Liver (tissue), 9 donors: ENCODE data around the gene KIRREL3. TPM values are rescaled to one million over a fixed set of nuclear protein-coding genes. Genes with fewer than 3 reads are reported as not detected.

Experiments used
- DNase-seq: peaks from one replicate; pipeline ENCODE4 v3.0.0-alpha.2; 2017; ENCODE audit warnings: low spot score
- H3K27ac ChIP-seq, 2 donors: one replicate each; pipeline ENCODE4 v1.7.0; 2013; ENCODE audit warnings: inconsistent platforms in 2 of 2, low read length in 2 of 2, control low read depth in 1 of 2, low read depth in 1 of 2, mild to moderate bottlenecking in 1 of 2
- H3K27me3 ChIP-seq, 4 donors: one replicate each; pipeline versions ENCODE4 v1.6.1 to v1.7.0; 2013; ENCODE audit warnings: low read length in 3 of 4, inconsistent platforms in 1 of 4, mild to moderate bottlenecking in 1 of 4, moderate library complexity in 1 of 4; ENCODE audit not compliant: control insufficient read depth in 4 of 4, insufficient read depth in 4 of 4
- H3K36me3 ChIP-seq, 4 donors: one replicate each; pipeline versions ENCODE4 v1.6.1 to v1.7.0; 2013; ENCODE audit warnings: low read length in 3 of 4, mild to moderate bottlenecking in 3 of 4, low read depth in 1 of 4, moderate library complexity in 1 of 4; ENCODE audit not compliant: control insufficient read depth in 4 of 4, insufficient read depth in 3 of 4
- H3K4me1 ChIP-seq, 4 donors: one replicate each; pipeline versions ENCODE4 v1.6.1 to v1.7.0; 2013; ENCODE audit warnings: low read length in 3 of 4, mild to moderate bottlenecking in 3 of 4, moderate library complexity in 1 of 4; ENCODE audit not compliant: control insufficient read depth in 4 of 4, insufficient read depth in 4 of 4
- H3K4me3 ChIP-seq, 3 donors: one replicate each; pipeline versions ENCODE4 v1.6.1 to v1.7.0; 2013; ENCODE audit warnings: low read length in 3 of 3, control low read depth in 1 of 3, low read depth in 1 of 3, mild to moderate bottlenecking in 1 of 3
- H3K9ac ChIP-seq, 2 donors: one replicate each; pipeline ENCODE4 v1.7.0; 2013; ENCODE audit warnings: low read length in 2 of 2, mild to moderate bottlenecking in 2 of 2, moderate library complexity in 2 of 2, control low read depth in 1 of 2, low read depth in 1 of 2
- H3K9me3 ChIP-seq, 4 donors: one replicate each; pipeline versions ENCODE4 v1.6.1 to v1.7.0; 2013; ENCODE audit warnings: low read length in 3 of 4; ENCODE audit not compliant: control insufficient read depth in 4 of 4
- ATF3 ChIP-seq: IDR thresholded peaks from 2 replicates; pipeline ENCODE4 v1.6.1; 2016; ENCODE audit warnings: antibody characterized with exemption
- CTCF ChIP-seq: fragments of 150-350 bp; IDR thresholded peaks from 2 replicates; pipeline ENCODE4 v1.5.1; 2017; ENCODE audit warnings: improper control_type of control experiment, low read depth, low read length; ENCODE audit not compliant: missing input control
- EGR1 ChIP-seq, 2 donors: IDR thresholded peaks; 2 replicates each; pipeline ENCODE4 v1.6.1; 2016 to 2018; ENCODE audit warnings: antibody characterized with exemption in 2 of 2, low read depth in 2 of 2
- FOXA1 ChIP-seq: IDR thresholded peaks from 2 replicates; pipeline ENCODE4 v1.6.1; 2016; ENCODE audit warnings: antibody characterized with exemption
- FOXA2 ChIP-seq: IDR thresholded peaks from 2 replicates; pipeline ENCODE4 v1.6.1; 2016; ENCODE audit warnings: antibody characterized with exemption
- GABPA ChIP-seq, 2 donors: IDR thresholded peaks in 1 of 2; conservative IDR thresholded peaks in 1 of 2; 2 replicates each; pipeline ENCODE4 v1.6.1; 2016; ENCODE audit warnings: antibody characterized with exemption in 2 of 2, mild to moderate bottlenecking in 1 of 2, moderate library complexity in 1 of 2
- HNF4A ChIP-seq, 2 donors: conservative IDR thresholded peaks; 2 replicates each; pipeline ENCODE4 v1.6.1; 2016; ENCODE audit warnings: antibody characterized with exemption in 2 of 2, mild to moderate bottlenecking in 2 of 2
- HNF4G ChIP-seq: IDR thresholded peaks from 2 replicates; pipeline ENCODE4 v1.6.1; 2016; ENCODE audit warnings: antibody characterized with exemption
- JUND ChIP-seq, 2 donors: IDR thresholded peaks; 2 replicates each; pipeline ENCODE4 v1.6.1; 2016; ENCODE audit warnings: antibody characterized with exemption in 2 of 2
- NR2F2 ChIP-seq: IDR thresholded peaks from 2 replicates; pipeline ENCODE4 v1.6.1; 2016; ENCODE audit warnings: antibody characterized with exemption
- RAD21 ChIP-seq, 2 donors: IDR thresholded peaks; 2 replicates each; pipeline ENCODE4 v1.6.1; 2016; ENCODE audit warnings: antibody characterized with exemption in 2 of 2, mild to moderate bottlenecking in 2 of 2
- RXRA ChIP-seq, 2 donors: IDR thresholded peaks; 2 replicates each; pipeline ENCODE4 v1.6.1; 2017 to 2018; ENCODE audit warnings: antibody characterized with exemption in 2 of 2, mild to moderate bottlenecking in 1 of 2
- SP1 ChIP-seq: IDR thresholded peaks from 2 replicates; pipeline ENCODE4 v1.6.1; 2018; ENCODE audit warnings: antibody characterized with exemption, mild to moderate bottlenecking
- TAF1 ChIP-seq: conservative IDR thresholded peaks from 2 replicates; pipeline ENCODE4 v1.6.1; 2016; ENCODE audit warnings: antibody characterized with exemption, mild to moderate bottlenecking
- YY1 ChIP-seq: IDR thresholded peaks from 2 replicates; pipeline ENCODE4 v1.6.1; 2016; ENCODE audit warnings: antibody characterized with exemption, mild to moderate bottlenecking
- WGBS: extraction: QIAGEN DNeasy Blood & Tissue Kit; methylation state at CpG from one replicate; pipeline ENCODE4 v1.1.7; 2013; 5-methylcytosine and 5-hydroxymethylcytosine counted together
- polyA plus RNA-seq, 2 donors: library from polyadenylated mRNA; stranded (reverse) in 1 of 2; unstranded in 1 of 2; fragments of 200-250 nt in 1 of 2; fragments of >200 nt in 1 of 2; fragmentation: Nextera tagmentation in 1 of 2; extraction: Ambion mirVana in 1 of 2; gene quantifications; one replicate each; pipeline versions ENCODE4 v1.2.1 to v1.2.3, GENCODE V29; 2013 to 2015
- total RNA-seq, 2 donors: library from RNA; depleted of rRNA; stranded (reverse); fragments of >200 nt; gene quantifications; one replicate each; pipeline ENCODE4 v1.2.3, GENCODE V29; 2014
- TF ChIP-seq, protein P1 (sequence below): IDR thresholded peaks from 2 replicates; pipeline ENCODE4 v1.6.1; 2016; ENCODE audit warnings: antibody characterized with exemption, mild to moderate bottlenecking
- TF ChIP-seq, protein P2 (sequence below): IDR thresholded peaks from 2 replicates; pipeline ENCODE4 v1.6.1; 2016; ENCODE audit warnings: antibody characterized with exemption
- TF ChIP-seq, protein P3 (sequence below): IDR thresholded peaks from 2 replicates; pipeline ENCODE4 v1.6.1; 2016; ENCODE audit warnings: antibody characterized with exemption
- donor health status: healthy.
- donor health status: healthy.
- donor health status: healthy.
- donor health status: healthy.
- donor health status: healthy.

Gene KIRREL3
- total and polyA plus RNA-seq, 4 donors: 0.03 to 0.29 (median 0.08) TPM; not detected in 1

DNA sequence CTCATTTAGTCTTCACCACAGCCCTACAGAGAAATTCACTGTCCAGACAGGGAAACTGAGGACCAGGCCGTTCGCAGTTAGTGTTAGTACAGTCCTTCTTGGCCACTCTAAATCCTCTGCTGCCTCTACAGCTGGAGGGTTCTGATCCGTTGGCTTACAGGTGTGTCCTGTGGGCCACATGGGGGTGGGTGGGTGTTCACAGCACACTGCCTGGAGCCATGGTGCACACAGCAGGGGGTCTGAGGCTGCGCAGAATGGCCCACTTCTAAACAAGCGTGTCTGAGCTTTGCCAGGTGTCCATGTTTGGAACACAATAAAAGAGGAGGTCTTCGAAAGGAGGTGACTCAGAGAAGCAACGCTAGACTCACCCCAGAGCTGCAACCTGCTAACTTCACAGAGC, 396.1 kb downstream of the KIRREL3 start:
- no peak for TF ChIP-seq JUND (IDR thresholded peaks at IDR 0.05)
- TF ChIP-seq YY1: no peak
- TF ChIP-seq CTCF: no peak
- TF ChIP-seq, protein P1, sequence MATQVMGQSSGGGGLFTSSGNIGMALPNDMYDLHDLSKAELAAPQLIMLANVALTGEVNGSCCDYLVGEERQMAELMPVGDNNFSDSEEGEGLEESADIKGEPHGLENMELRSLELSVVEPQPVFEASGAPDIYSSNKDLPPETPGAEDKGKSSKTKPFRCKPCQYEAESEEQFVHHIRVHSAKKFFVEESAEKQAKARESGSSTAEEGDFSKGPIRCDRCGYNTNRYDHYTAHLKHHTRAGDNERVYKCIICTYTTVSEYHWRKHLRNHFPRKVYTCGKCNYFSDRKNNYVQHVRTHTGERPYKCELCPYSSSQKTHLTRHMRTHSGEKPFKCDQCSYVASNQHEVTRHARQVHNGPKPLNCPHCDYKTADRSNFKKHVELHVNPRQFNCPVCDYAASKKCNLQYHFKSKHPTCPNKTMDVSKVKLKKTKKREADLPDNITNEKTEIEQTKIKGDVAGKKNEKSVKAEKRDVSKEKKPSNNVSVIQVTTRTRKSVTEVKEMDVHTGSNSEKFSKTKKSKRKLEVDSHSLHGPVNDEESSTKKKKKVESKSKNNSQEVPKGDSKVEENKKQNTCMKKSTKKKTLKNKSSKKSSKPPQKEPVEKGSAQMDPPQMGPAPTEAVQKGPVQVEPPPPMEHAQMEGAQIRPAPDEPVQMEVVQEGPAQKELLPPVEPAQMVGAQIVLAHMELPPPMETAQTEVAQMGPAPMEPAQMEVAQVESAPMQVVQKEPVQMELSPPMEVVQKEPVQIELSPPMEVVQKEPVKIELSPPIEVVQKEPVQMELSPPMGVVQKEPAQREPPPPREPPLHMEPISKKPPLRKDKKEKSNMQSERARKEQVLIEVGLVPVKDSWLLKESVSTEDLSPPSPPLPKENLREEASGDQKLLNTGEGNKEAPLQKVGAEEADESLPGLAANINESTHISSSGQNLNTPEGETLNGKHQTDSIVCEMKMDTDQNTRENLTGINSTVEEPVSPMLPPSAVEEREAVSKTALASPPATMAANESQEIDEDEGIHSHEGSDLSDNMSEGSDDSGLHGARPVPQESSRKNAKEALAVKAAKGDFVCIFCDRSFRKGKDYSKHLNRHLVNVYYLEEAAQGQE: no peak
- TF ChIP-seq SP1: no peak
- TF ChIP-seq HNF4G: no peak
- no peak for TF ChIP-seq GABPA (IDR thresholded peaks at IDR 0.05 in 1 of 2, conservative IDR thresholded peaks at IDR 0.05 in 1 of 2)
- TF ChIP-seq RAD21 (IDR thresholded peaks at IDR 0.05): no peak
- TF ChIP-seq EGR1 (IDR thresholded peaks at IDR 0.05; ENCODE audit: low read depth in 2 of 2): no peak
- TF ChIP-seq HNF4A (conservative IDR thresholded peaks at IDR 0.05): no peak
- TF ChIP-seq, protein P2, sequence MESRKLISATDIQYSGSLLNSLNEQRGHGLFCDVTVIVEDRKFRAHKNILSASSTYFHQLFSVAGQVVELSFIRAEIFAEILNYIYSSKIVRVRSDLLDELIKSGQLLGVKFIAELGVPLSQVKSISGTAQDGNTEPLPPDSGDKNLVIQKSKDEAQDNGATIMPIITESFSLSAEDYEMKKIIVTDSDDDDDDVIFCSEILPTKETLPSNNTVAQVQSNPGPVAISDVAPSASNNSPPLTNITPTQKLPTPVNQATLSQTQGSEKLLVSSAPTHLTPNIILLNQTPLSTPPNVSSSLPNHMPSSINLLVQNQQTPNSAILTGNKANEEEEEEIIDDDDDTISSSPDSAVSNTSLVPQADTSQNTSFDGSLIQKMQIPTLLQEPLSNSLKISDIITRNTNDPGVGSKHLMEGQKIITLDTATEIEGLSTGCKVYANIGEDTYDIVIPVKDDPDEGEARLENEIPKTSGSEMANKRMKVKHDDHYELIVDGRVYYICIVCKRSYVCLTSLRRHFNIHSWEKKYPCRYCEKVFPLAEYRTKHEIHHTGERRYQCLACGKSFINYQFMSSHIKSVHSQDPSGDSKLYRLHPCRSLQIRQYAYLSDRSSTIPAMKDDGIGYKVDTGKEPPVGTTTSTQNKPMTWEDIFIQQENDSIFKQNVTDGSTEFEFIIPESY: no peak
- TF ChIP-seq, protein P3, sequence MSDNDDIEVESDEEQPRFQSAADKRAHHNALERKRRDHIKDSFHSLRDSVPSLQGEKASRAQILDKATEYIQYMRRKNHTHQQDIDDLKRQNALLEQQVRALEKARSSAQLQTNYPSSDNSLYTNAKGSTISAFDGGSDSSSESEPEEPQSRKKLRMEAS: no peak
- TF ChIP-seq FOXA2: no peak
- no peak for TF ChIP-seq FOXA1
- no peak for TF ChIP-seq TAF1
- no peak for TF ChIP-seq RXRA (IDR thresholded peaks at IDR 0.05)
- no peak for TF ChIP-seq NR2F2
- TF ChIP-seq ATF3: no peak
- Histone ChIP-seq H3K27me3 (no peaks in the 10 kb centered on the region), H3K36me3 (no peaks in the 10 kb centered on the region), H3K4me1 (peaks cover 0 to 6% (median 3%) of the 10 kb centered on the region in 4 donors), H3K27ac (no peak overlapping the region), H3K9me3 (no peaks in the 10 kb centered on the region), H3K4me3 (no peak overlapping the region), H3K9ac (no peak overlapping the region)
- DNase-seq: no peak
- WGBS: 94% methylated on average over 7 of the region's 7 CpGs
